ENCODE measurements around the gene THRB.

THRB gene

GRCh38 chr3:24470277-24470676 is 24.4 kb downstream of the THRB start:
- no peaks in the 10 kb centered on the region for H4K20me1 ChIP-seq (ENCODE audit: insufficient read depth, low read length)
- H3K79me2 ChIP-seq (ENCODE audit: insufficient read depth, low read length): no peaks in the 10 kb centered on the region
- H3K4me1 ChIP-seq (ENCODE audit: insufficient read depth, low read length, severe bottlenecking): no peaks in the 10 kb centered on the region
- H3K9me3 ChIP-seq (ENCODE audit: low read length): no peaks in the 10 kb centered on the region
- no peak overlapping the region for H3K4me2 ChIP-seq (ENCODE audit: low read length)
- H3K9ac ChIP-seq (ENCODE audit: low read length): no peak overlapping the region
- TF ChIP-seq EZH2 (IDR thresholded peaks at IDR 0.05; ENCODE audit: borderline replicate concordance, low read length) (no peak), CTCF (IDR thresholded peaks at IDR 0.05; ENCODE audit: low read length) (no peak)
- H2AFZ ChIP-seq (ENCODE audit: low read length): no peak overlapping the region
- no peak overlapping the region for H3K27ac ChIP-seq (ENCODE audit: low read depth, low read length, poor library complexity, severe bottlenecking)
- H3F3A ChIP-seq (ENCODE audit: insufficient read depth, low read length): no peaks in the 10 kb centered on the region
- H3K4me3 ChIP-seq (ENCODE audit: low read depth, low read length, poor library complexity, severe bottlenecking): no peak overlapping the region
- H3K9me2 ChIP-seq (ENCODE audit: low read depth, low read length): no peaks in the 10 kb centered on the region
- H3K36me3 ChIP-seq (ENCODE audit: insufficient read depth, low read length): no peaks in the 10 kb centered on the region
- H3K27me3 ChIP-seq (ENCODE audit: insufficient read depth, low read length): no peaks in the 10 kb centered on the region

- no peak overlapping the region for H2AFZ ChIP-seq (ENCODE audit: low read length)
Observed at GRCh38 chr3:24464389-24464788, 30.3 kb downstream of the THRB start.

GRCh38 chr3:24462737-24463136 is 31.9 kb downstream of the THRB start:
- H3K36me3 ChIP-seq (ENCODE audit: insufficient read depth, low read length): no peaks in the 10 kb centered on the region
- H3F3A ChIP-seq (ENCODE audit: insufficient read depth, low read length): no peaks in the 10 kb centered on the region
- no peak overlapping the region for H2AFZ ChIP-seq (ENCODE audit: low read length)
- H3K4me2 ChIP-seq (ENCODE audit: low read length): no peak overlapping the region
- H4K20me1 ChIP-seq (ENCODE audit: insufficient read depth, low read length): no peaks in the 10 kb centered on the region
- no peaks in the 10 kb centered on the region for H3K9me2 ChIP-seq (ENCODE audit: low read depth, low read length)
- H3K4me3 ChIP-seq (ENCODE audit: low read depth, low read length, poor library complexity, severe bottlenecking): no peak overlapping the region
- no peaks in the 10 kb centered on the region for H3K79me2 ChIP-seq (ENCODE audit: insufficient read depth, low read length)
- no peaks in the 10 kb centered on the region for H3K4me1 ChIP-seq (ENCODE audit: insufficient read depth, low read length, severe bottlenecking)
- H3K9me3 ChIP-seq (ENCODE audit: low read length): no peaks in the 10 kb centered on the region
- TF ChIP-seq CTCF (IDR thresholded peaks at IDR 0.05; ENCODE audit: low read length) (no peak), EZH2 (IDR thresholded peaks at IDR 0.05; ENCODE audit: borderline replicate concordance, low read length) (no peak)
- no peak overlapping the region for H3K9ac ChIP-seq (ENCODE audit: low read length)
- H3K27ac ChIP-seq (ENCODE audit: low read depth, low read length, poor library complexity, severe bottlenecking): no peak overlapping the region
- no peaks in the 10 kb centered on the region for H3K27me3 ChIP-seq (ENCODE audit: insufficient read depth, low read length)

More at GRCh38 chr3:24464389-24464788, 30.3 kb downstream of the THRB start:
- H3K9me2 ChIP-seq (ENCODE audit: low read depth, low read length): no peaks in the 10 kb centered on the region
- H3K27me3 ChIP-seq (ENCODE audit: insufficient read depth, low read length): no peaks in the 10 kb centered on the region
- H3K4me2 ChIP-seq (ENCODE audit: low read length): no peak overlapping the region
- H3K9ac ChIP-seq (ENCODE audit: low read length): no peak overlapping the region
- H3K4me3 ChIP-seq (ENCODE audit: low read depth, low read length, poor library complexity, severe bottlenecking): no peak overlapping the region
- H3K36me3 ChIP-seq (ENCODE audit: insufficient read depth, low read length): no peaks in the 10 kb centered on the region
- no peaks in the 10 kb centered on the region for H4K20me1 ChIP-seq (ENCODE audit: insufficient read depth, low read length)
- no peak for TF ChIP-seq EZH2 (IDR thresholded peaks at IDR 0.05; ENCODE audit: borderline replicate concordance, low read length)
- H3K27ac ChIP-seq (ENCODE audit: low read depth, low read length, poor library complexity, severe bottlenecking): no peak overlapping the region
- no peaks in the 10 kb centered on the region for H3K4me1 ChIP-seq (ENCODE audit: insufficient read depth, low read length, severe bottlenecking)
- no peaks in the 10 kb centered on the region for H3K9me3 ChIP-seq (ENCODE audit: low read length)
- H3K79me2 ChIP-seq (ENCODE audit: insufficient read depth, low read length): no peaks in the 10 kb centered on the region
- no peaks in the 10 kb centered on the region for H3F3A ChIP-seq (ENCODE audit: insufficient read depth, low read length)

- no peaks in the 10 kb centered on the region for H3F3A ChIP-seq (ENCODE audit: insufficient read depth, low read length)
- H2AFZ ChIP-seq (ENCODE audit: low read length): no peak overlapping the region
- H3K79me2 ChIP-seq (ENCODE audit: insufficient read depth, low read length): no peaks in the 10 kb centered on the region
- H3K4me1 ChIP-seq (ENCODE audit: insufficient read depth, low read length, severe bottlenecking): no peaks in the 10 kb centered on the region
- H3K9me3 ChIP-seq (ENCODE audit: low read length): no peaks in the 10 kb centered on the region
- H3K9ac ChIP-seq (ENCODE audit: low read length): no peak overlapping the region
- no peaks in the 10 kb centered on the region for H3K9me2 ChIP-seq (ENCODE audit: low read depth, low read length)
- H3K36me3 ChIP-seq (ENCODE audit: insufficient read depth, low read length): no peaks in the 10 kb centered on the region
- TF ChIP-seq CTCF (IDR thresholded peaks at IDR 0.05; ENCODE audit: low read length) (no peak), EZH2 (IDR thresholded peaks at IDR 0.05; ENCODE audit: borderline replicate concordance, low read length) (no peak)
- no peak overlapping the region for H3K4me2 ChIP-seq (ENCODE audit: low read length)
- H3K27me3 ChIP-seq (ENCODE audit: insufficient read depth, low read length): no peaks in the 10 kb centered on the region
- no peaks in the 10 kb centered on the region for H4K20me1 ChIP-seq (ENCODE audit: insufficient read depth, low read length)
- H3K27ac ChIP-seq (ENCODE audit: low read depth, low read length, poor library complexity, severe bottlenecking): no peak overlapping the region
- no peak overlapping the region for H3K4me3 ChIP-seq (ENCODE audit: low read depth, low read length, poor library complexity, severe bottlenecking)
Observed at GRCh38 chr3:24460974-24461373, 33.7 kb downstream of the THRB start.
